Activated CD4-positive, alpha-beta T cell treated with anti-CD3 and anti-CD28 coated beads for 36 hours (primary cell): Measurements from ENCODE around the gene OR52H1. TPM values are rescaled to one million over a fixed set of nuclear protein-coding genes. Genes with fewer than 3 reads are reported as not detected.

ENCODE experiments used
- ATAC-seq: fragments of 200-7000 bp; cut with Tn5 transposase; one replicate; pipeline ENCODE4 v1.10.0; 2021; ENCODE audit warnings: mild to moderate bottlenecking, moderate library complexity
- CTCF ChIA-PET: fragments of 350-600 bp; sonication (Branson Sonifier 250); formaldehyde crosslinking; loops from one replicate; lab custom pipeline; 2021; ENCODE audit warnings: antibody characterized with exemption; lab: Charles Lee
- POLR2A ChIA-PET: fragments of 350-600 bp; sonication (Branson Sonifier 250); formaldehyde crosslinking; loops from one replicate; lab custom pipeline; 2021; ENCODE audit warnings: antibody characterized with exemption, inconsistent platforms; lab: Charles Lee
- DNase-seq: peaks from one replicate; pipeline ENCODE4 v3.0.0-alpha.2; 2020
- H3K27ac Mint-ChIP-seq: one replicate; pipeline ENCODE4 v1.8.0; 2021; ENCODE audit warnings: mixed read lengths
- H3K27me3 Mint-ChIP-seq: one replicate; pipeline ENCODE4 v1.8.0; 2021; ENCODE audit warnings: mixed read lengths
- H3K36me3 Mint-ChIP-seq: one replicate; pipeline ENCODE4 v1.8.0; 2021; ENCODE audit warnings: low read depth, mixed read lengths
- H3K4me1 Mint-ChIP-seq: one replicate; pipeline ENCODE4 v1.8.0; 2021; ENCODE audit warnings: mixed read lengths
- H3K4me3 Mint-ChIP-seq: one replicate; pipeline ENCODE4 v1.8.0; 2021; ENCODE audit warnings: mild to moderate bottlenecking, moderate library complexity, mixed read lengths
- H3K9me3 Mint-ChIP-seq: one replicate; pipeline ENCODE4 v1.8.0; 2021; ENCODE audit warnings: low read depth, mixed read lengths
- intact Hi-C, 2 experiments: fragments of 100-400 bp; cut with DNase I in 1 of 2; cut with micrococcal nuclease in 1 of 2; formaldehyde crosslinking; loops; one replicate each; pipeline versions ENCODE4 v1.14.2 to v1.15.1; 2022 to 2024; cut with DNase I, micrococcal nuclease
- total RNA-seq, 2 experiments: library from RNA; stranded (reverse); gene quantifications; one replicate each; pipeline ENCODE4 v1.2.3, GENCODE V29; 2021

OR52H1 gene
- total RNA-seq, 2 experiments from 2014 or later = not detected

GRCh38 chr11:5531053-5531831 is 17.1 kb downstream of the OR52H1 start:
- ATAC-seq (no peak), DNase-seq (no peak)
- intact Hi-C loops = no loop called here
- CTCF ChIA-PET = interaction anchor here (0.6 kb wide), 1 partner anchor 39 kb away, joined by 3 read pairs; no protein-coding TSS in a partner anchor
- H3K36me3 Mint-ChIP-seq = no peaks in the 10 kb centered on the region
- no peaks in the 10 kb centered on the region for H3K9me3 Mint-ChIP-seq
- H3K4me3 Mint-ChIP-seq = no peak overlapping the region
- no peaks in the 10 kb centered on the region for H3K27me3 Mint-ChIP-seq
- no peak overlapping the region for H3K27ac Mint-ChIP-seq
- POLR2A ChIA-PET = no interaction called here
- no peaks in the 10 kb centered on the region for H3K4me1 Mint-ChIP-seq

- ChIA-PET POLR2A (no interaction called here), CTCF (no interaction called here)
- no peaks in the 10 kb centered on the region for H3K9me3 Mint-ChIP-seq
- H3K27ac Mint-ChIP-seq = no peak overlapping the region
- no peaks in the 10 kb centered on the region for H3K27me3 Mint-ChIP-seq
- ATAC-seq = no peak
- no peak overlapping the region for H3K4me3 Mint-ChIP-seq
- H3K36me3 Mint-ChIP-seq = no peaks in the 10 kb centered on the region
- no peak for DNase-seq
- intact Hi-C loops = no loop called here
- H3K4me1 Mint-ChIP-seq = no peaks in the 10 kb centered on the region
Measured at GRCh38 chr11:5528495-5528894, 19.8 kb downstream of the OR52H1 start.

- H3K36me3 Mint-ChIP-seq = no peaks in the 10 kb centered on the region
- ChIA-PET POLR2A (interaction anchor here (0.5 kb wide), 1 partner anchor 240 kb away, joined by 3 read pairs; no protein-coding TSS in a partner anchor), CTCF (interaction anchor here (0.5 kb wide), 1 partner anchor 301 kb away, joined by 3 read pairs; no protein-coding TSS in a partner anchor)
- intact Hi-C loops = no loop called here
- H3K4me1 Mint-ChIP-seq = no peaks in the 10 kb centered on the region
- no peak overlapping the region for H3K4me3 Mint-ChIP-seq
- H3K27me3 Mint-ChIP-seq = no peaks in the 10 kb centered on the region
- DNase-seq = no peak
- H3K9me3 Mint-ChIP-seq = no peaks in the 10 kb centered on the region
- no peak for ATAC-seq
- no peak overlapping the region for H3K27ac Mint-ChIP-seq
Measured at GRCh38 chr11:5527716-5528115, 20.6 kb downstream of the OR52H1 start.

GRCh38 chr11:5524756-5525155 is 23.6 kb downstream of the OR52H1 start:
- ChIA-PET POLR2A (no interaction called here), CTCF (interaction anchor here (0.7 to 1.1 kb wide), 3 partner anchors 12 to 32 kb away, joined by 3 read pairs; no protein-coding TSS in a partner anchor)
- ATAC-seq (no peak), DNase-seq (no peak)
- H3K4me3 Mint-ChIP-seq = no peak overlapping the region
- H3K36me3 Mint-ChIP-seq = no peaks in the 10 kb centered on the region
- no peaks in the 10 kb centered on the region for H3K27me3 Mint-ChIP-seq
- intact Hi-C loops = no loop called here
- no peak overlapping the region for H3K27ac Mint-ChIP-seq
- H3K9me3 Mint-ChIP-seq = no peaks in the 10 kb centered on the region
- no peaks in the 10 kb centered on the region for H3K4me1 Mint-ChIP-seq

- Mint-ChIP-seq H3K4me3 (no peak overlapping the region), H3K4me1 (no peaks in the 10 kb centered on the region), H3K36me3 (no peaks in the 10 kb centered on the region), H3K27me3 (no peaks in the 10 kb centered on the region), H3K9me3 (no peaks in the 10 kb centered on the region), H3K27ac (no peak overlapping the region)
- intact Hi-C loops = no loop called here
- CTCF ChIA-PET = no interaction called here
- POLR2A ChIA-PET = no interaction called here
- DNase-seq (no peak), ATAC-seq (no peak)
Measured at GRCh38 chr11:5522308-5522707, 26.0 kb downstream of the OR52H1 start.

- ATAC-seq (no peak), DNase-seq (no peak)
- Mint-ChIP-seq H3K27ac (no peak overlapping the region), H3K9me3 (no peaks in the 10 kb centered on the region), H3K4me1 (no peaks in the 10 kb centered on the region), H3K36me3 (no peaks in the 10 kb centered on the region), H3K27me3 (no peaks in the 10 kb centered on the region), H3K4me3 (no peak overlapping the region)
- CTCF ChIA-PET = no interaction called here
- intact Hi-C loops = no loop called here
- POLR2A ChIA-PET = no interaction called here
Measured at GRCh38 chr11:5521540-5521939, 26.8 kb downstream of the OR52H1 start.

- ATAC-seq (no peak), DNase-seq (no peak)
- Mint-ChIP-seq H3K27me3 (peaks cover under 1% of the 10 kb centered on the region), H3K27ac (no peak within 1 kb of the TSS), H3K4me1 (no peaks in the 10 kb centered on the region), H3K36me3 (no peaks in the 10 kb centered on the region), H3K4me3 (no peak within 1 kb of the TSS), H3K9me3 (no peaks in the 10 kb centered on the region)
- intact Hi-C loops = no loop called here
- ChIA-PET POLR2A (no interaction called here), CTCF (no interaction called here)
Measured at GRCh38 chr11:5516599-5516998, 31.7 kb downstream of the OR52H1 start, which contains the start of gene UBQLNL. Gene UBQLNL (minus strand): TSS chr11:5516699. CDS start chr11:5516441, 258 bp downstream.

- CTCF ChIA-PET = no interaction called here
- Mint-ChIP-seq H3K9me3 (no peaks in the 10 kb centered on the region), H3K4me1 (no peaks in the 10 kb centered on the region), H3K36me3 (no peaks in the 10 kb centered on the region), H3K4me3 (no peak overlapping the region), H3K27ac (no peak overlapping the region), H3K27me3 (peaks cover 2% of the 10 kb centered on the region)
- intact Hi-C loops = no loop called here
- POLR2A ChIA-PET = no interaction called here
- DNase-seq (no peak), ATAC-seq (no peak)
Measured at GRCh38 chr11:5514841-5515240, 33.5 kb downstream of the OR52H1 start.

GRCh38 chr11:5509803-5510202 is 38.5 kb downstream of the OR52H1 start, which contains the start of gene UBQLN3:
Gene UBQLN3 (minus strand): TSS chr11:5509957. CDS start chr11:5509558, 399 bp downstream.
- ChIA-PET POLR2A (no interaction called here), CTCF (no interaction called here)
- intact Hi-C loops = no loop called here
- H3K36me3 Mint-ChIP-seq = no peaks in the 10 kb centered on the region
- no peaks in the 10 kb centered on the region for H3K4me1 Mint-ChIP-seq
- DNase-seq (no peak), ATAC-seq (no peak)
- no peaks in the 10 kb centered on the region for H3K9me3 Mint-ChIP-seq
- H3K27me3 Mint-ChIP-seq = peaks cover 10% of the 10 kb centered on the region
- H3K4me3 Mint-ChIP-seq = no peak within 1 kb of the TSS
- H3K27ac Mint-ChIP-seq = no peak within 1 kb of the TSS

- POLR2A ChIA-PET = no interaction called here
Measured at GRCh38 chr11:5508605-5509004, 39.7 kb downstream of the OR52H1 start.

GRCh38 chr11:5507933-5508305 is 40.4 kb downstream of the OR52H1 start:
- no peak overlapping the region for H3K4me3 Mint-ChIP-seq
- no peaks in the 10 kb centered on the region for H3K36me3 Mint-ChIP-seq
- ChIA-PET CTCF (interaction anchor here (0.6 to 0.8 kb wide), 2 partner anchors 37 to 803 kb away, joined by 4 read pairs; no protein-coding TSS in a partner anchor), POLR2A (no interaction called here)
- DNase-seq = no peak
- ATAC-seq = no peak
- H3K9me3 Mint-ChIP-seq = no peaks in the 10 kb centered on the region
- intact Hi-C loops = no loop called here
- H3K27me3 Mint-ChIP-seq = peaks cover 10% of the 10 kb centered on the region
- no peaks in the 10 kb centered on the region for H3K4me1 Mint-ChIP-seq
- H3K27ac Mint-ChIP-seq = no peak overlapping the region

More at GRCh38 chr11:5508605-5509004, 39.7 kb downstream of the OR52H1 start:
- Mint-ChIP-seq H3K36me3 (no peaks in the 10 kb centered on the region), H3K4me1 (no peaks in the 10 kb centered on the region), H3K27me3 (peaks cover 10% of the 10 kb centered on the region), H3K27ac (no peak overlapping the region), H3K4me3 (no peak overlapping the region), H3K9me3 (no peaks in the 10 kb centered on the region)
- ATAC-seq (no peak), DNase-seq (no peak)
- intact Hi-C loops = no loop called here
- CTCF ChIA-PET = no interaction called here
